GM12878 (cell line): ENCODE measurements around the gene TMEM175. TPM values are rescaled to one million over a fixed set of nuclear protein-coding genes. Genes with fewer than 3 reads are reported as not detected.
A peak's percentile ranks its signal among the peaks of the same experiment; 100 is the strongest.

Experiments
- ATAC-seq: fragments of 200-7000 bp; cut with Tn5 transposase; 3 replicates; pipeline ENCODE4 v1.9.1; 2020; ENCODE audit warnings: mild to moderate bottlenecking, moderate library complexity
- BruUV-seq: library from RNA; stranded (reverse); fragments of 400-500 nt; replicated peaks from 2 replicates; lab custom pipeline; 2021; lab: Mats Ljungman, UMichigan
- CTCF ChIA-PET: fragments of 300-600 bp; sonication (Branson Sonifier 250); formaldehyde crosslinking; extraction: SDS; loops from one replicate; lab custom pipeline; 2021; ENCODE audit warnings: inconsistent platforms; lab: Yijun Ruan, JAX
- POLR2A ChIA-PET: fragments of 350-600 bp; formaldehyde crosslinking; extraction: SDS; loops from one replicate; lab custom pipeline; 2021; ENCODE audit warnings: inconsistent platforms; lab: Charles Lee
- RAD21 ChIA-PET: fragments of 300-600 bp; sonication (Branson Sonifier 250); formaldehyde crosslinking; loops from one replicate; lab custom pipeline; 2023; ENCODE audit warnings: antibody characterized with exemption; ENCODE audit not compliant: unreplicated experiment; lab: Charles Lee
- SMC1A ChIA-PET: fragments of 300-600 bp; sonication (Branson Sonifier 250); formaldehyde crosslinking; loops from one replicate; lab custom pipeline; 2023; ENCODE audit not compliant: unreplicated experiment, uncharacterized antibody; lab: Charles Lee
- DNase-seq: peaks from one replicate; pipeline ENCODE4 v3.0.0-alpha.2; 2011; ENCODE audit warnings: low read depth, low spot score
- FAIRE-seq: peaks from 3 replicates; lab custom pipeline; 2011; peaks lifted over from hg19 to GRCh38; lab: Jason Lieb, UNC
- H2AFZ ChIP-seq: 2 replicates; pipeline ENCODE4 v1.6.0; 2011; ENCODE audit warnings: low read depth, low read length, control low read depth; ENCODE audit not compliant: control insufficient read depth
- H3K27ac ChIP-seq: 2 replicates; pipeline ENCODE4 v1.5.1; 2011; ENCODE audit warnings: control low read depth; ENCODE audit not compliant: control insufficient read depth, insufficient read depth
- H3K27me3 ChIP-seq, 2 experiments: replicated peaks in 1 of 2; 2 replicates each; pipeline versions ENCODE4 v1.6.0 to v1.6.1; 2011; ENCODE audit warnings: low read length in 1 of 2; ENCODE audit not compliant: control insufficient read depth in 2 of 2, insufficient read depth in 2 of 2
- H3K36me3 ChIP-seq, 2 experiments: 2 replicates each; pipeline ENCODE4 v1.5.1; 2011; ENCODE audit warnings: low read length in 1 of 2; ENCODE audit not compliant: control insufficient read depth in 2 of 2, insufficient read depth in 2 of 2
- H3K4me1 ChIP-seq: 2 replicates; pipeline ENCODE4 v1.6.1; 2011; ENCODE audit warnings: mild to moderate bottlenecking, low read length, moderate library complexity, mixed read lengths; ENCODE audit not compliant: control insufficient read depth, insufficient read depth
- H3K4me2 ChIP-seq: 2 replicates; pipeline ENCODE4 v1.6.0; 2011; ENCODE audit warnings: control low read depth; ENCODE audit not compliant: control insufficient read depth, insufficient read depth
- H3K4me3 ChIP-seq: fragments of 200-600 bp; sonication (generic); 2 replicates; pipeline ENCODE4 v1.5.1; 2016
- H3K79me2 ChIP-seq: 2 replicates; pipeline ENCODE4 v1.6.0; 2011; ENCODE audit warnings: low read length; ENCODE audit not compliant: control insufficient read depth, insufficient read depth
- H3K9ac ChIP-seq: 2 replicates; pipeline ENCODE4 v1.8.0; 2011; ENCODE audit warnings: low read length, control low read depth, mixed read lengths; ENCODE audit not compliant: control insufficient read depth, insufficient read depth
- H3K9me3 ChIP-seq: replicated peaks from 3 replicates; pipeline ENCODE4 v1.5.1; 2011; ENCODE audit warnings: mild to moderate bottlenecking, low read length; ENCODE audit not compliant: control insufficient read depth, insufficient read depth
- H4K20me1 ChIP-seq: 2 replicates; pipeline ENCODE4 v1.6.0; 2011; ENCODE audit not compliant: control insufficient read depth, insufficient read depth
- FOS ChIP-seq: IDR thresholded peaks from 3 replicates; pipeline ENCODE4 v1.6.1; 2011; ENCODE audit warnings: borderline replicate concordance; ENCODE audit not compliant: insufficient read length; ENCODE audit errors: extremely low read depth
- HDAC2 ChIP-seq: fragments of 200-600 bp; sonication (generic); IDR thresholded peaks from 2 replicates; pipeline ENCODE4 v1.6.1; 2017
- IRF4 ChIP-seq: IDR thresholded peaks from 2 replicates; pipeline ENCODE4 v1.6.1; 2011; ENCODE audit warnings: low read depth, low read length
- KAT2A ChIP-seq: conservative IDR thresholded peaks from 2 replicates; pipeline ENCODE4 v1.6.1; 2011; ENCODE audit warnings: low read depth, low read length; ENCODE audit not compliant: control insufficient read depth
- MTA3 ChIP-seq: IDR thresholded peaks from 2 replicates; pipeline ENCODE4 v1.6.1; 2012; ENCODE audit warnings: low read length, inconsistent platforms, borderline replicate concordance
- NBN ChIP-seq: fragments of 450-650 bp; IDR thresholded peaks from 2 replicates; pipeline ENCODE4 v1.6.1; 2016
- SP1 ChIP-seq: IDR thresholded peaks from one replicate; pipeline ENCODE4 v1.6.1; 2011; ENCODE audit warnings: low read depth, low read length
- YBX1 ChIP-seq: fragments of 450-650 bp; IDR thresholded peaks from 2 replicates; pipeline ENCODE4 v1.6.1; 2016; ENCODE audit warnings: antibody characterized with exemption
- WGBS: methylation state at CpG from one replicate; pipeline ENCODE4 v1.1.6; 2016; ENCODE audit warnings: low lambda C conversion rate; ENCODE audit not compliant: insufficient replicate concordance, insufficient coverage; ENCODE audit errors: missing lambda C conversion rate; 5-methylcytosine and 5-hydroxymethylcytosine counted together
- in situ Hi-C: fragments of 300-500 bp; cut with MboI; formaldehyde crosslinking; loops from 9 replicates; pipeline ENCODE4 v1.14.3; 2018; ENCODE audit warnings: mixed read lengths
- intact Hi-C: fragments of 100-400 bp; cut with micrococcal nuclease; formaldehyde crosslinking; loops from one replicate; pipeline ENCODE4 v1.14.2; 2022; ENCODE audit not compliant: unreplicated experiment
- polyA plus RNA-seq, 11 experiments: library from polyadenylated mRNA; depleted of rRNA in 4 of 11; unstranded in 6 of 11; stranded (reverse) in 5 of 11; fragments of >200 nt; fragmentation: Nextera tagmentation in 4 of 11; fragmentation: Illumina TruSeq in 1 of 11; extraction: Ambion mirVana in 4 of 11; extraction: Trizol in 1 of 11; gene quantifications; 1 replicate in 1 of 11; 2 replicates in 10 of 11; pipeline versions ENCODE4 v1.2.1 to v1.2.3, GENCODE V29; 2011 to 2016; ENCODE audit warnings: inconsistent platforms in 2 of 11, missing spikeins in 2 of 11, low read depth in 1 of 11
- total RNA-seq, 4 experiments: library from RNA; depleted of rRNA in 3 of 4; stranded (reverse); fragments of >200 nt in 3 of 4; fragmentation: Illumina TruSeq in 1 of 4; extraction: Trizol in 1 of 4; gene quantifications; 2 replicates each; pipeline versions ENCODE4 v1.2.1 to v1.2.3, GENCODE V29; 2013 to 2021
- TF ChIP-seq, protein P1 (sequence below): IDR thresholded peaks from 2 replicates; pipeline ENCODE4 v1.6.1; 2011; ENCODE audit warnings: borderline replicate concordance, low read depth, mild to moderate bottlenecking, moderate library complexity, low read length; ENCODE audit not compliant: insufficient read depth, poor library complexity, severe bottlenecking
- TF ChIP-seq, protein P2 (sequence below): fragments of 450-650 bp; IDR thresholded peaks from 2 replicates; pipeline ENCODE4 v1.6.1; 2014; ENCODE audit warnings: mild to moderate bottlenecking

TMEM175 gene
- total and polyA plus RNA-seq, 10 of the 15 experiments (the other 5 are each of a cell fraction or from before 2014, with no cell fraction given) = 0.11 to 39.5 (median 22.3) TPM

DNA sequence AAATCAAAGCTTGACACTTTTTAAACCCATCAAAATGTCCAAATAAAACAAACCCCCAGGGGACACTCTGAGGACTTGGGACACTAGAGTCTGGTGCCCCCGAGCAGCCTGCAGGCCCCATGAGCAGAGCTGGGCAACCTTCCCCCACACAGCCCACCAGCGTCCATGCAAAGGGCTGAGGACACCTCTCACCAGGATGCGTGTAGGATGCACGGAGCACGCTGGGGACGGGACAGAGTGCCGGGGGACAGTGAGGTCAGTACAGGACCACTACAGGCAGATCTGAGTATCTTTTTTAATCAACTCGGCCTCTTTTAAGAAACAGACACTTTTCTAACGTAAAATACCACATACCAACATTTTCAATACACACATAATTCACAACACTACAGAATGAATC is 7.1 kb upstream of the TMEM175 start (continued):
- TF ChIP-seq, protein P1, sequence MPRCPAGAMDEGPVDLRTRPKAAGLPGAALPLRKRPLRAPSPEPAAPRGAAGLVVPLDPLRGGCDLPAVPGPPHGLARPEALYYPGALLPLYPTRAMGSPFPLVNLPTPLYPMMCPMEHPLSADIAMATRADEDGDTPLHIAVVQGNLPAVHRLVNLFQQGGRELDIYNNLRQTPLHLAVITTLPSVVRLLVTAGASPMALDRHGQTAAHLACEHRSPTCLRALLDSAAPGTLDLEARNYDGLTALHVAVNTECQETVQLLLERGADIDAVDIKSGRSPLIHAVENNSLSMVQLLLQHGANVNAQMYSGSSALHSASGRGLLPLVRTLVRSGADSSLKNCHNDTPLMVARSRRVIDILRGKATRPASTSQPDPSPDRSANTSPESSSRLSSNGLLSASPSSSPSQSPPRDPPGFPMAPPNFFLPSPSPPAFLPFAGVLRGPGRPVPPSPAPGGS = no peak
- TF ChIP-seq, all 136 proteins: peak for 0

DNA sequence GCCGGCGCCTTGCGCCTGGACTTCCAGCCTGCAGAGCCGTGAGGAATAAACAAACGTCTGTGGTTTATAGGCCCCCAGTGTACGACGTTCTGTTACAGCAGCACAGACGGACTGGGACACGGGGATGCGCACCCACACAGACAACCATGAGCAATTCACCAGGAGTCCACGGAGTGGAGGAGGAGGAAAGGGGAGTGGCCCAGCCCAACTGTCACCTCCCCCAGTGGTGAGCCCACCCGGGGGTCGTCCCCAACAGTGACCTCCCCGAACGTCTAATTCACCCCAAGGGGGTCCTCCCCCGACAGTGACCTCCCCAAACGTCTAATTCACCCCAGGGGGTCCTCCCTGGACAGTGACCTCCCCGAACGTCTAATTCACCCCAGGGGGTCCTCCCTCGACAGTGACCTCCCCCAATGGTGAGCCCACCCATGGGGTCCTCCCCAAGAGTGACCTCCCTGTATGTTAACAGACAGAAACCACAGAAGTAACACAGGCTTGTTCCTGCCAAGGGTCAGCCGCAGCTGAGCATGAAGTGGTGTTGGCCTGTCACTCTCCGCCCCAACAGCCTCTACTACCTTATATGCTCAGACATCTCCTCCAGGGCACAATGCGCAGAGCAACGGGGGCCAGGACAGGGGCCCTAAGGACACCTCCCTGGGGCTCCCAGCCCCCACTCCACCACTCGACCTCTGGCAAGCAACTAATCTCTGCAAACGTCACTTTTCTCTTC is 6.3 kb upstream of the TMEM175 start:
- ATAC-seq (no peak), FAIRE-seq (no peak), DNase-seq (no peak)
- H3K27ac ChIP-seq = 0 out of 2 replicates have a peak overlapping the region, but pooled peaks have one; percentile 9
- H3K9me3 ChIP-seq = no peaks in the 10 kb centered on the region; the same call in 1 of the 3 replicates
- no TSS peak for BruUV-seq
- ChIA-PET SMC1A (no interaction called here), RAD21 (no interaction called here), CTCF (no interaction called here), POLR2A (interaction anchor here (1.6 kb wide), 1 partner anchor 10 kb away, joined by 4 read pairs; no protein-coding TSS in a partner anchor)
- in situ Hi-C loops (no loop called here), intact Hi-C loops (no loop called here)
- H3K36me3 ChIP-seq = peaks cover 0 to 4% of the 10 kb centered on the region in 2 experiments; a peak in 2 of 4 replicates
- H3K79me2 ChIP-seq = peaks cover 79% of the 10 kb centered on the region
- no peaks in the 10 kb centered on the region for H3K27me3 ChIP-seq
- TF ChIP-seq MTA3 (no peak), KAT2A (no peak), SP1 (no peak), FOS (no peak), YBX1 (no peak), NBN (no peak), IRF4 (no peak), HDAC2 (no peak)
- TF ChIP-seq, protein P2, sequence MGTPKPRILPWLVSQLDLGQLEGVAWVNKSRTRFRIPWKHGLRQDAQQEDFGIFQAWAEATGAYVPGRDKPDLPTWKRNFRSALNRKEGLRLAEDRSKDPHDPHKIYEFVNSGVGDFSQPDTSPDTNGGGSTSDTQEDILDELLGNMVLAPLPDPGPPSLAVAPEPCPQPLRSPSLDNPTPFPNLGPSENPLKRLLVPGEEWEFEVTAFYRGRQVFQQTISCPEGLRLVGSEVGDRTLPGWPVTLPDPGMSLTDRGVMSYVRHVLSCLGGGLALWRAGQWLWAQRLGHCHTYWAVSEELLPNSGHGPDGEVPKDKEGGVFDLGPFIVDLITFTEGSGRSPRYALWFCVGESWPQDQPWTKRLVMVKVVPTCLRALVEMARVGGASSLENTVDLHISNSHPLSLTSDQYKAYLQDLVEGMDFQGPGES = no peak
- H3K4me2 ChIP-seq = no peak overlapping the region; the same call in 1 of the 2 replicates
- peaks cover 51% of the 10 kb centered on the region for H3K4me1 ChIP-seq
- no peak overlapping the region for H2AFZ ChIP-seq
- peaks cover 15% of the 10 kb centered on the region for H4K20me1 ChIP-seq
- 79% methylated on average over 23 of the region's 26 CpGs for WGBS
- H3K4me3 ChIP-seq = 0 out of 2 replicates have a peak overlapping the region, but pooled peaks have one; percentile 22
- no peak overlapping the region for H3K9ac ChIP-seq
